Fibroblast of gingiva (primary cell): ENCODE measurements around the gene ZNF35.

ENCODE experiments used
- DNase-seq: peaks from one replicate; pipeline ENCODE4 v3.0.0-alpha.2; 2011; ENCODE audit warnings: low read depth

ZNF35 gene

GRCh38 chr3:44685128-44685800 lies 36.7 kb downstream of the ZNF35 start:
- DNase-seq: peak; percentile 89

GRCh38 chr3:44687898-44688297 lies 39.4 kb downstream of the ZNF35 start:
- DNase-seq: no peak
